HG03460 (cell line): Measurements from ENCODE around the gene DCST2.
A peak's percentile ranks its signal among the peaks of the same experiment; 100 is the strongest.

Experiments used
- ATAC-seq: cut with Tn5 transposase; IDR thresholded peaks from one replicate; pipeline ENCODE4 v1.9.1; 2021; ENCODE audit not compliant: unreplicated experiment

Gene DCST2

GRCh38 chr1:155050560-155051341 is 17.2 kb upstream of the DCST2 start, which contains the start of gene ADAM15:
TSS of gene ADAM15 (plus strand) at chr1:155051316. CDS start at chr1:155051387, 71 bp downstream.
- ATAC-seq = peak; percentile 64

- no peak for ATAC-seq
Observed at GRCh38 chr1:155049651-155050559, 16.3 kb upstream of the DCST2 start.

- no peak for ATAC-seq
Observed at GRCh38 chr1:155048449-155049334, 15.1 kb upstream of the DCST2 start.

- ATAC-seq = no peak
Observed at GRCh38 chr1:155044812-155045657, 11.5 kb upstream of the DCST2 start.

GRCh38 chr1:155044365-155044764 is 10.8 kb upstream of the DCST2 start:
- no peak for ATAC-seq

GRCh38 chr1:155043793-155044192 is 10.2 kb upstream of the DCST2 start:
- ATAC-seq = no peak

GRCh38 chr1:155043301-155043702 is 9.7 kb upstream of the DCST2 start:
- no peak for ATAC-seq

GRCh38 chr1:155042789-155043188 is 9.2 kb upstream of the DCST2 start:
- ATAC-seq = no peak

GRCh38 chr1:155040358-155041093 is 6.9 kb upstream of the DCST2 start:
- ATAC-seq = no peak

GRCh38 chr1:155039308-155039669 is 5.7 kb upstream of the DCST2 start:
- ATAC-seq = no peak

GRCh38 chr1:155038602-155039307 is 5.2 kb upstream of the DCST2 start:
- ATAC-seq = no peak

- no peak for ATAC-seq
Observed at GRCh38 chr1:155037851-155038441, 4.4 kb upstream of the DCST2 start.

- ATAC-seq = no peak
Observed at GRCh38 chr1:155037043-155037442, 3.5 kb upstream of the DCST2 start.

GRCh38 chr1:155035936-155036335 is 2.4 kb upstream of the DCST2 start:
- no peak for ATAC-seq

GRCh38 chr1:155034318-155035208 is 982 bp upstream of the DCST2 start:
- ATAC-seq = no peak

- no peak for ATAC-seq
Observed at GRCh38 chr1:155032886-155033285, 695 bp downstream of the DCST2 start.

- ATAC-seq = no peak
Observed at GRCh38 chr1:155030899-155031298, 2.7 kb downstream of the DCST2 start.
